Stimulated activated naive CD4-positive, alpha-beta T cell treated with Interleukin-2 at 50 U/mL for 16 hours (primary cell): Measurements from ENCODE around the gene UBE2M.
"Not testable (repeated sequence)": the region's sequence is repeated elsewhere in the genome, so short reads cannot be mapped to it uniquely, and the experiment has no call there.

Source experiments
- DNase-seq: peaks from one replicate; lab custom pipeline; 2025; lab: John Stamatoyannopoulos, UW

Gene UBE2M

DNA sequence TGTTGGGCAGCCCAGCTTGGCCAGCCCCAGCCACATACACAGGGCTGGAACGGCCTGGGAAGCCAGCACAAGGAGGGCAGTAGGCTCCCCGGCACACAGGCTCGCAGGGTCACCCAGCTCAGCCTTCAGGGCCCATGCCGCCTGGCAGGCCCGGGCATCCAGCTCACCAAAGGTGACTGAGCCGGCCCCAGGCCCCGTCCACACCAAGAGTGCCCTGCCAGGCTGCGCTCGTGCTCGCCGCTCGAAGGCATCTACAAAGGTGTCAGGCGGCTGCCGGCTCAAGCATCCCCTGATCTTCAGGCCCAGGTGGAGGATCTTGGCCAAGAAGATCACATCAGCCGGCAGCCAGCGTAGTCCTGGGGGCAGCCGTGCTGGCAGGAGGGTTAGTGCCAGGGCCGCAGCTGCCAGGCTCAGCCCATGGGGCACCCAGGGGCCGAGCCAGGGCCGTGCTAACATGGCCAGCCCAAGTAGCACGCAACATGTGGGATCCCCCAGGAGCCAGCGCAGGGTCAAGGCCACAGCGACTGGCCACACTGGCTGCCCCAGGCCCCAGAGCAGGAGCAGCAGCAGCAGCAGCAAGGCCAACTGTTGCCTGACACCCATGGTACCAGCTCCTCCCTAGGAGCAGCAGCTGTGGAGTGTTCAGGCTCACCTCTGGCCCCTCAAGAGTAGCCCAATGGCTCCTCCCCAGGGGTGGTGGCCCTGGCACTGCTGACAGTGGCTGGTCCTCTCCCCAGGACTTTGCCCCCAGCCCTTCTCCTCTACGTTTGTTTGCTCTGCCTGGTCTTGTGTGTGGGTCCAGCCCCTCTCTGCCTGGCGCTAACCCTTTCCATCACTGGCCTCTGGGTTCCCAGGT lies 46.8 kb downstream of the UBE2M start, which contains the start of gene SLC27A5:
TSS of gene SLC27A5 (minus strand) at position 640 of the 856 bp plus-strand sequence. CDS start at position 603, 37 bp downstream.
- no peak for DNase-seq

DNA sequence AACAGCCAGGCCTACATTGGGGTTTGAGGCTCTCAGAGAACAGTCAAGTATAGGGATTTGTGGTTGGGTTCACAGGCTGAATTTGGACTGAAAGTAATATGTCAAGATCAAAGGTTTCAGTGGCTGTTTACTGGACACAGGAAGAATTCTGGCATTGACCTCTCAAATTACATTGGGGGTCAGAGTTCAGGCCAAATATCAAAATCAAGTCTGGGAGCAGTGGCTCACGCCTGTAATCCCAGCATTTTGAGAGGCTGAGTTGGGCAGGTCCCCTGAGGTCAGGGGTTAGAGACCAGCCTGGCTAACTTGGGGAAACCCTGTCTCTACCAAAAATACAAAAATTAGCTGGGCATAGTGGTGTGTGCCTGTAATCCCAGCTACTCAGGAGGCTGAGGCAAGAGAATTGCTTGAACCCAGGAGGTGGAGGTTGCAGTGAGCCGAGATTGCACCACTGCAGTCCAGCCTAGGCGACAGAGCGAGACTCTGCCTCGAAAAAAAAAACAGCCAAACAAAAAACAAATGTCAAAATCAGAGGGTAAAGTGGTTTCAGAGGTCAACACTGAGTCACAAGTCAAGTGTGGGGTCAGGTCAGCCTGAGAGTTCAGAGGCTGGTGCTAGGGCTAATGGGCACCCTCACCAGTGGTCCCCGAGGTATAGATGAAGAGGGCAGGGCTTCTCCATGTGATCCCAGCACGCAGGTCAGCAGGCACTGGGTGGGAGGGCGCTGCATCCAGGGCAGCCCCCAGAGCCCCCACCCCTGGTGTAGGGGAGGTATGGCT lies 48.1 kb downstream of the UBE2M start:
- no peak for DNase-seq

DNA sequence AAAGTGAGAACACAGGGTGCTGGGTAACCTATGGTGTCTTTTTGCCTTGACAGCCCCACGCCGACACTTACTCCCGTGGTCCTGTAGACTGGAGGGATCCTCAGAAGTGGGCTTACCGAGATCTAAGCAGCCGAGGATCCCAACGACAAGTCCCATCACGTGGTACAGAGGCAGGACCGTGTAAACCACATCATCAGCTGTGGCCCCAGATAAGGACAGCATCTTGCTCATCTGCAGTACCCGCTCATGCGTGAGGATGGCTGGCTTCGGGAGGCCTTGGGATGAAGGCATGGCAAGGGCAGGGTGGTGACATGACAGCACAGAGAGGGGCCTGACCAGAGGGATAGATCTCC lies 48.7 kb downstream of the UBE2M start:
- DNase-seq = no peak

DNA sequence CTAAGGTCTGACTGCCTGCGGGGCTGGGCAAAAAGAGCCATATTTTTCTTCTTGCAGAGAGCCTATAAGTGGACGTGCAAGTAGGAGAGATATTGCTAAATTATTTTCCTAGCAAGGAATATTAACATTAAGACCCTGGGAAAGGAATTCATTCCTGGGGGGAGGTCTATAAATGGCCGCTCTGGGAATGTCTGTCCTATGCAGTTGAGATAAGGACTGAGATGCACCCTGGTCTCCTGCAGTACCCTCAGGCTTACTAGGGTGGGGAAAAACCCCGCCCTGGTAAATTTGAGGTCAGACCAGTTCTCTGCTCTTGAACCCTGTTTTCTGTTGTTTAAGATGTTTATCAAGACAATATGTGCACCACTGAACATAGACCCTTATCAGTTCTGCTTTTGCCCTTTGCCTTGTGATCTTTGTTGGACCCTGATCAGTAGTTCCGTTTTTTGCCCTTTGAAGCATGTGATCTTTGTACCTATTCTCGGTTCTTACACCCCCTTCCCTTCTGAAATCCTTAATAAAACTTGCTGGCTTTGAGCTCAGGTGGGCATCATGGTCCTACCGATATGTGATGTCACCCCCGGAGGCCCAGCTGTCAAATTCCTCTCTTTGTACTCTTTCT lies 50.7 kb downstream of the UBE2M start:
- not testable (repeated sequence) for DNase-seq
